ENCODE results near the gene AK4. TPM values are rescaled to one million over a fixed set of nuclear protein-coding genes. Genes with fewer than 3 reads are reported as not detected.

Gene AK4
- total and polyA plus RNA-seq, 2 of the 8 experiments (the other 6 are each of a cell fraction or from before 2014, with no cell fraction given) = 64.5 to 175 TPM

DNA sequence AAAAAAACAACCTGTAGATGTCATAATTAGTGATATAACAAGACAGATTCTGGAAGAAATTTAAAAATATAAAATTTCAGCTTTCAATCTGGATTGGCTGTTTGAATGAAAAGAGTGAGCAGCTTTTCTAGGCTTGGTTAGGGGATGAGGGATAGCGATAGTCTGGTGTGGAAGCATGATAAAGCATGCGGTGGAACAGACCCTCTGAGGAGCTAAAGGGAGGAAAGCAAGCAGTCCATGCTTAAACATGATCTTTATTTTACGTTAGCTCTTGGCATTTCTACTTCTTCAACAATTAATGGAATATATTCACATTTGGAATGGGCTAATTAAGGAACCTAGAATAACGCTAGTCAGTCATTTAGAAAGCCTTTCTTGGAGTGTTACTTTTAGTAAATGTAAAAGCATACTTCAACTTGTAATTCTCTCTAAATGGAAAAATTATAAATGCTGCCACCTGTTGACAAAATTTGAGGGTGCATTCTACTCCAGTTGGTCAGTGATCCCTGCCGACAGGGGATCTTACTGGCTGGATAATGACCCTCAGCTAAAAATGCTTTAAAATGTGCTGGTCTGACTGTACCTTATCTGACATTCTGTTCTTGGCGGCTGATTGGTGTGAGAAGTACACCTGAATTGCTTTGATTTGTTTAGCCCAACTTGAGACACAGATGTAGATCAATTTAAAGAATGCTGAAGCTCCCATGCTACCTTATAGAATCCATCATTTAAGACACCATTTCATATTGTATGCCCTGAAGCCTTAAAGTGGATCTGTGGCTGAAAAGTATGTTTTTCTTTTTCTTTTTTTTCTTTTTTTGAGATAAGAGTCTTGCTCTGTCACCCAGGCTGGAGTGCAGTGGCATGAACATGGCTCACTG, 61.2 kb downstream of the AK4 start:
- peak in 1 of 2 experiments; percentile 42 for DNase-seq (ENCODE audit: low read depth in 1 of 2, low spot score in 2 of 2)
- no peaks in the 10 kb centered on the region for H3K36me3 ChIP-seq (ENCODE audit: control insufficient read depth in 2 of 4, insufficient read depth in 4 of 4, low read length in 3 of 4)
- H2BK20ac ChIP-seq (ENCODE audit: low read length) = no peak overlapping the region
- H2BK120ac ChIP-seq (replicated peaks; ENCODE audit: low read depth, low read length) = no peak overlapping the region
- no peak overlapping the region for H4K91ac ChIP-seq (replicated peaks; ENCODE audit: insufficient read length, low read length)
- H3K27ac ChIP-seq (ENCODE audit: low read depth, low read length) = no peak overlapping the region
- H2BK5ac ChIP-seq (ENCODE audit: low read depth, low read length) = no peak overlapping the region
- no peak overlapping the region for H2BK12ac ChIP-seq (ENCODE audit: low read depth, low read length)
- H2AFZ ChIP-seq (ENCODE audit: low read length) = no peak overlapping the region
- H4K8ac ChIP-seq (ENCODE audit: extremely low read depth, insufficient read depth, low read length) = no peak overlapping the region
- WGBS, 2 experiments (ENCODE audit: extremely low coverage in 1 of 2, insufficient coverage in 1 of 2, insufficient read length in 1 of 2, insufficient replicate concordance in 2 of 2, low coverage in 1 of 2, low lambda C conversion rate in 2 of 2, missing lambda C conversion rate in 1 of 2) = 77% methylated on average over 6 of the region's 6 CpGs; no CpG with 5 or more reads in 1 of the 2 experiments
- no peak overlapping the region for H4K5ac ChIP-seq (ENCODE audit: insufficient read length, low read depth, low read length)
- H3K23me2 ChIP-seq (ENCODE audit: low read depth, low read length) = no peaks in the 10 kb centered on the region; the same call in 1 of the 2 replicates
- no peak for TF ChIP-seq POU5F1 (IDR thresholded peaks at IDR 0.05; ENCODE audit: low read depth, low read length)
- TF ChIP-seq CTCF (IDR thresholded peaks at IDR 0.05; ENCODE audit: control extremely low read depth in 1 of 3, insufficient read depth in 1 of 3, low read depth in 1 of 3, low read length in 3 of 3) = peak; percentile 5 to 54 (median 42)
- peak; percentile 40 to 49 for TF ChIP-seq RAD21 (IDR thresholded peaks at IDR 0.05 in 1 of 2, conservative IDR thresholded peaks at IDR 0.05 in 1 of 2; ENCODE audit: low read depth in 2 of 2, low read length in 2 of 2)
- H3K27me3 ChIP-seq (replicated peaks in 1 of 4; ENCODE audit: control insufficient read depth in 3 of 4, extremely low read depth in 1 of 4, insufficient read depth in 3 of 4, low read length in 3 of 4) = no peaks in the 10 kb centered on the region
- H3K79me2 ChIP-seq (ENCODE audit: control insufficient read depth in 1 of 2, insufficient read depth in 2 of 2, low read length in 2 of 2) = peaks cover 3 to 33% of the 10 kb centered on the region in 2 experiments; a peak in 3 of 4 replicates
- no peak overlapping the region for H3K14ac ChIP-seq (ENCODE audit: insufficient read length)
- FAIRE-seq = no peak
- H3K4ac ChIP-seq (replicated peaks; ENCODE audit: insufficient read length, low read depth, low read length) = no peak overlapping the region
- peaks cover 0 to 5% of the 10 kb centered on the region in 2 experiments for H4K20me1 ChIP-seq (replicated peaks in 1 of 2; ENCODE audit: control insufficient read depth in 1 of 2, insufficient read depth in 2 of 2, low read length in 2 of 2)
- no peak overlapping the region for H3K23ac ChIP-seq (ENCODE audit: insufficient read length)
- H3K4me3 ChIP-seq (ENCODE audit: extremely low read depth in 1 of 4, insufficient read depth in 2 of 4, low read depth in 3 of 4, low read length in 4 of 4) = no peak overlapping the region
- H3K4me2 ChIP-seq (ENCODE audit: insufficient read depth in 1 of 2, low read depth in 2 of 2, low read length in 2 of 2) = no peak overlapping the region
- no peaks in the 10 kb centered on the region for H3K9me3 ChIP-seq (ENCODE audit: insufficient read depth in 2 of 2, low read depth in 1 of 2, low read length in 1 of 2)
- no peak overlapping the region for H2AK5ac ChIP-seq (ENCODE audit: low read depth, low read length)
- H3K4me1 ChIP-seq (replicated peaks in 1 of 4; ENCODE audit: control insufficient read depth in 3 of 4, insufficient read depth in 4 of 4, low read length in 3 of 4) = peaks cover 0 to 3% (median 0%) of the 10 kb centered on the region in 4 experiments; a peak in 2 of 7 replicates
- no peaks in the 10 kb centered on the region for H3K79me1 ChIP-seq (ENCODE audit: low read depth, low read length)
- POLR2A ChIA-PET (ENCODE audit: partially characterized antibody) = interaction anchor here (0.6 to 4.0 kb wide), 3 partner anchors 46 to 60 kb away, joined by 3 to 12 read pairs (median 4); no protein-coding TSS in a partner anchor
- no peak overlapping the region for H3K9ac ChIP-seq (replicated peaks in 1 of 4; ENCODE audit: extremely low read depth in 1 of 4, low read depth in 3 of 4, low read length in 3 of 4)
- CTCF ChIA-PET (ENCODE audit: partially characterized antibody) = interaction anchor here (0.6 to 5.9 kb wide), 28 partner anchors 8 to 478 kb away, joined by 3 to 52 read pairs (median 6); partner anchors contain the start of gene AK4
- H3K18ac ChIP-seq (ENCODE audit: extremely low read depth, low read length) = no peak overlapping the region
- no peak overlapping the region for H2BK15ac ChIP-seq (ENCODE audit: low read length)
- H3K56ac ChIP-seq (replicated peaks; ENCODE audit: insufficient read length, low read depth, low read length) = no peak overlapping the region

All from H1 (cell line).